Transverse colon (tissue), 4 donors: ENCODE measurements around the gene ZRANB3.

ENCODE experiments used
- EP300 ChIP-seq: sonication (generic); formaldehyde crosslinking; IDR thresholded peaks from one replicate; pipeline ENCODE4 v1.6.1; 2017; ENCODE audit warnings: antibody characterized with exemption, low read depth
- POLR2A ChIP-seq: fragments of 450-650 bp; IDR thresholded peaks from one replicate; pipeline ENCODE4 v1.6.1; 2016; ENCODE audit warnings: antibody characterized with exemption, mild to moderate bottlenecking, moderate library complexity
- POLR2AphosphoS5 ChIP-seq, 3 donors: sonication (generic); formaldehyde crosslinking; IDR thresholded peaks; one replicate each; pipeline ENCODE4 v1.6.1; 2016; ENCODE audit warnings: antibody characterized with exemption in 3 of 3
- TF ChIP-seq, protein P1 (sequence below), 5 experiments: fragments of 200-600 bp in 3 of 5; fragments of 450-650 bp in 2 of 5; sonication (generic) in 3 of 5; IDR thresholded peaks; 1 replicate in 2 of 5; 2 replicates in 3 of 5; pipeline ENCODE4 v1.5.1; 2016 to 2017; ENCODE audit warnings: antibody characterized with exemption in 5 of 5, inconsistent platforms in 3 of 5, mild to moderate bottlenecking in 2 of 5, moderate library complexity in 1 of 5

DNA sequence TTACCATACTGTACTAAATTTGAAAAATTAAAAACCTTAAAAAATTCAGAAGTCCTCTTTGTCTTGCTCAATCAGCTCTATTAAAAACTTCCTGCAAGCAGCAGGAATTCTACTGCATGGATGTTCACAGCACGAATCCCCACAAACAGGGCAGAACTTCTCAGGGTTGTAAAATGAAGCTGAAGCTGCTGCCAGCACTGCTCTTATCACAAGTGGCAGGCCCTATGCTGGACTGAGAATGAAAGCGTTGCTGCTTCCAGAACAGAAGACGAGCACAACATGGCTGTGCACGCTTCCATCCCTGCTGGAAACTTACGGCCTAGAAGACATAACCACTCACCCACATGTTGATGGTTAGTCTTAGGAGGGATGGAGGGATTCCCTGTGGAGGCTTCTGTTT is 345.0 kb downstream of the ZRANB3 start:
- TF ChIP-seq POLR2A (no peak), EP300 (no peak), POLR2AphosphoS5 (IDR thresholded peaks at IDR 0.05) (no peak)
- TF ChIP-seq, protein P1, sequence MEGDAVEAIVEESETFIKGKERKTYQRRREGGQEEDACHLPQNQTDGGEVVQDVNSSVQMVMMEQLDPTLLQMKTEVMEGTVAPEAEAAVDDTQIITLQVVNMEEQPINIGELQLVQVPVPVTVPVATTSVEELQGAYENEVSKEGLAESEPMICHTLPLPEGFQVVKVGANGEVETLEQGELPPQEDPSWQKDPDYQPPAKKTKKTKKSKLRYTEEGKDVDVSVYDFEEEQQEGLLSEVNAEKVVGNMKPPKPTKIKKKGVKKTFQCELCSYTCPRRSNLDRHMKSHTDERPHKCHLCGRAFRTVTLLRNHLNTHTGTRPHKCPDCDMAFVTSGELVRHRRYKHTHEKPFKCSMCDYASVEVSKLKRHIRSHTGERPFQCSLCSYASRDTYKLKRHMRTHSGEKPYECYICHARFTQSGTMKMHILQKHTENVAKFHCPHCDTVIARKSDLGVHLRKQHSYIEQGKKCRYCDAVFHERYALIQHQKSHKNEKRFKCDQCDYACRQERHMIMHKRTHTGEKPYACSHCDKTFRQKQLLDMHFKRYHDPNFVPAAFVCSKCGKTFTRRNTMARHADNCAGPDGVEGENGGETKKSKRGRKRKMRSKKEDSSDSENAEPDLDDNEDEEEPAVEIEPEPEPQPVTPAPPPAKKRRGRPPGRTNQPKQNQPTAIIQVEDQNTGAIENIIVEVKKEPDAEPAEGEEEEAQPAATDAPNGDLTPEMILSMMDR (IDR thresholded peaks at IDR 0.05) = no peak
